NB4 (cell line): Measurements from ENCODE around the gene GPC4.

ENCODE experiments used
- DNase-seq: peaks from one replicate; pipeline ENCODE4 v3.0.0; 2010; ENCODE audit warnings: low read depth
- H3K4me3 ChIP-seq: one replicate; pipeline ENCODE4 v1.5.1; 2011; ENCODE audit warnings: mild to moderate bottlenecking, low read depth, low read length, moderate library complexity
- CTCF ChIP-seq: IDR thresholded peaks from one replicate; pipeline ENCODE4 v1.5.1; 2012; ENCODE audit warnings: low read depth, low read length
- MYC ChIP-seq: IDR thresholded peaks from 2 replicates; pipeline ENCODE4 v1.6.1; 2011; ENCODE audit warnings: low read depth, low read length
- POLR2A ChIP-seq: IDR thresholded peaks from 2 replicates; pipeline ENCODE4 v1.6.1; 2011; ENCODE audit warnings: mild to moderate bottlenecking; ENCODE audit not compliant: insufficient read length; ENCODE audit errors: extremely low read depth
- TF ChIP-seq, protein P1 (sequence below): IDR thresholded peaks from 2 replicates; pipeline ENCODE4 v1.6.1; 2011; ENCODE audit warnings: low read depth, low read length

The GPC4 gene

GRCh38 chrX:133273180-133273579 lies 142.1 kb downstream of the GPC4 start:
- TF ChIP-seq CTCF = no peak
- no peak for TF ChIP-seq MYC
- no peak for TF ChIP-seq POLR2A
- TF ChIP-seq, protein P1, sequence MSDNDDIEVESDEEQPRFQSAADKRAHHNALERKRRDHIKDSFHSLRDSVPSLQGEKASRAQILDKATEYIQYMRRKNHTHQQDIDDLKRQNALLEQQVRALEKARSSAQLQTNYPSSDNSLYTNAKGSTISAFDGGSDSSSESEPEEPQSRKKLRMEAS = no peak

DNA sequence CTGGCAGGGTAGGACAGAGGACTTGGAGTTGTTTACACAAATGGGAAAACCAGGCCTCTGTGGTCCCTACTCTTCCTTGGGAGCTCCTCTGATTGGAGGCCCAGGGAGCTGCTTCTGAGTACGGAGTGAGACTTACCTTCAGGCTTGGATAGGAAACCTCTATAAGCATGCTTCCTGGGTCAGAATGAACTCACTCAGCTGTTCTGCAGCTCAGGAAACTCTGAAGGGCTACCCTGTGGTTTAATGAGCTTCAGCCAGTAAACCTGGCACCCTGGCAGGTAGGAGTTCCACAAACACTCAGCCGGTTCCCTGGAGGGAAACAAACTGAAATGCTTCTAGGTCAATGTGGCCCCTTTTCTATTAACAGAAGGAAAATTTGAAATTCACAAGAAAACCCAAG lies 146.1 kb downstream of the GPC4 start:
- no peak for TF ChIP-seq POLR2A
- TF ChIP-seq, protein P1 = no peak
- H3K4me3 ChIP-seq = no peak overlapping the region
- no peak for DNase-seq

More at GRCh38 chrX:133273180-133273579, 142.1 kb downstream of the GPC4 start:
- DNase-seq = no peak
- H3K4me3 ChIP-seq = no peak overlapping the region

GRCh38 chrX:133267621-133268020 lies 147.7 kb downstream of the GPC4 start:
- no peak for DNase-seq
- H3K4me3 ChIP-seq = no peak overlapping the region
- TF ChIP-seq, protein P1 = no peak
- TF ChIP-seq POLR2A = no peak
- no peak for TF ChIP-seq CTCF
- no peak for TF ChIP-seq MYC

GRCh38 chrX:133265331-133265730 lies 150.0 kb downstream of the GPC4 start:
- H3K4me3 ChIP-seq = no peak overlapping the region
- peak; percentile 1 for DNase-seq
- TF ChIP-seq POLR2A = no peak
- TF ChIP-seq MYC = no peak
- no peak for TF ChIP-seq CTCF
- TF ChIP-seq, protein P1 = no peak

DNA sequence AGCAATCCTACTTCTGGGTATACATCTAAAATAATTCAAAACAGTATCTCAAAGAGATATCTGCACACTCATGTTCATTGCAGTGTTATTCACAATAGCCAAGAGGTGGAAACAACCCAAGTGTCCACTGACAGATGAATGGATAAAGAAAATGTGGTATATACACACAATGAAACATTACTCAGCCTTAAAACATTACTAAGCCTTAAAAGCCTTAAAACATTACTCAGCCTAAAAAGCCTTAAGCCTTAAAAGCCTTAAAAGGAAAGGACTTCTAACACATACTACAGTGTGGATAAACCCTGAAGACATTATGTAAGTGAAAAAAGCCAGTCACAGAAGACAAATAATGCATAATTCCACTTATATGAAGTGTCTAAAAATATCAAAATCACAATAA lies 156.8 kb downstream of the GPC4 start:
- no peak for TF ChIP-seq CTCF
- TF ChIP-seq MYC = no peak
- TF ChIP-seq, protein P1 = no peak
- no peak for TF ChIP-seq POLR2A
- DNase-seq = no peak
- H3K4me3 ChIP-seq = no peak overlapping the region

GRCh38 chrX:133254666-133255065 lies 160.6 kb downstream of the GPC4 start:
- no peak overlapping the region for H3K4me3 ChIP-seq
- TF ChIP-seq POLR2A (no peak), CTCF (no peak), MYC (no peak)
- TF ChIP-seq, protein P1 = no peak
- DNase-seq = peak; percentile 6
